ENCODE measurements around the gene SERAC1. TPM values are rescaled to one million over a fixed set of nuclear protein-coding genes. Genes with fewer than 3 reads are reported as not detected.

The SERAC1 gene
- total RNA-seq, 2 experiments from 2014 or later: 5.1 to 6.3 TPM

DNA sequence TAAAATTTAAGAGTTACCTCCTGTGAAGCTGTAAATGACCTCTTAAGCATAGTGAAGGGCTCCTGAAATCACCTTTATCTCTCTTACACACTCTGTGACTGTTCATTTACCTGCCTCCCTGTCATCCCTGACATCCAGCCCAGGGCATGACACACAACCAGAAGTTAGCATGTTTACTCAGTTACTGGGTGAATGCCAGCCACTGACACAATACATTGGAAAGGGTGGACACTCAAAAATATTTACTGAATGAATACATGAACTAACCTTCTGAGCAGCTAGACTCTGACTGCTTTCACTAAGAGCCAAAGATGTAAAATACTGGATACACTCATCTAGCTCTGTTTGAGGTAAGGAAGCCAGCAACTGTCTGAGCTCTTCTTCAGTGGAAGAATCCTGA, 25.3 kb downstream of the SERAC1 start:
- Mint-ChIP-seq H3K36me3 (peaks cover 11% of the 10 kb centered on the region), H3K4me3 (no peak overlapping the region), H3K27me3 (no peaks in the 10 kb centered on the region), H3K4me1 (peaks cover 6% of the 10 kb centered on the region), H3K9me3 (ENCODE audit: low read depth) (no peaks in the 10 kb centered on the region), H3K27ac (no peak overlapping the region)
- CTCF ChIA-PET: interaction anchor here (1.6 to 3.7 kb wide), 4 partner anchors 10 to 17 kb away, joined by 3 to 18 read pairs (median 4); no protein-coding TSS in a partner anchor
- DNase-seq (no peak), ATAC-seq (no peak)

DNA sequence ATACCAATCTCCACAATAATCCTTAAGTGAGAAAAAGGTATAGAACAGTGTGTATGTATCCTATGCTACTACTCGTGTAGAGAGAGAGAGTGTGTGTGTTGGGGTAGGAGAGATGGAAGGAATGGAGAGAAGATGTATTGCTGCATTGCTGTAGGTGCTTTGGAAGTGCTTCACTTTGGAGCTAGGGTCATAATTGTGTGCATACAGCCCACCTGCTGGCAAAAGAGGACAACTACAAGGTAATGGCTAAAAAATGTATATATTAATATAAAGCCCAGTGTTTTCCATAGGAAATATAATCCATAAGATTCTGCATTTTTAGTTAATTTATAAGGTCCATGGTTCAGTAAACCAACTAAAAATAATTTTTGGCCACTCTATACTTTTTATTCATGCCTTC, 36.1 kb downstream of the SERAC1 start:
- Mint-ChIP-seq H3K27ac (no peak overlapping the region), H3K27me3 (no peaks in the 10 kb centered on the region), H3K4me3 (no peak overlapping the region), H3K9me3 (ENCODE audit: low read depth) (no peaks in the 10 kb centered on the region), H3K36me3 (peaks cover 1% of the 10 kb centered on the region), H3K4me1 (no peaks in the 10 kb centered on the region)
- ATAC-seq (peak; percentile 68), DNase-seq (peak; percentile 45)
- CTCF ChIA-PET: interaction anchor here (0.9 to 3.8 kb wide), 6 partner anchors 9 to 372 kb away, joined by 3 to 18 read pairs (median 4); no protein-coding TSS in a partner anchor

DNA sequence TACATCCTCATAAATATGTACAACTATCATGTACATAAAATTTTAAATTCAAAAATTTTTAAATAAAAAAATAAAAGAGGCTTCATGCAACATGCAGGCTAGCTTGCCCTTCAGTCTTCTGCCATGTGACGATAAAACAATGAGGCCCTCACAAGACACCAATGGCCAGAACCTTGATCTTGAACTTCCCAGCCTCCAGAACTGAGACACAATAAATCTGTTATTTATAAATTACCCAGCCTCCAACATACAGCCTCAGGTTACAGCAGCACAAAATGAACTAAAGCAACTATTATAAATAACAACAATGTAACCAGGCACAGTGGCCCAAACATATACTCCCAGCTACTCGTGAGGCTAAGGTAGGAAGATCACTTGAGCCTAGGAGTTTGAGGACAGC, 42.8 kb downstream of the SERAC1 start:
- Mint-ChIP-seq H3K36me3 (peaks cover 14% of the 10 kb centered on the region), H3K4me3 (no peak overlapping the region), H3K4me1 (no peaks in the 10 kb centered on the region), H3K27me3 (no peaks in the 10 kb centered on the region), H3K27ac (no peak overlapping the region), H3K9me3 (ENCODE audit: low read depth) (no peaks in the 10 kb centered on the region)
- no peak for ATAC-seq
- CTCF ChIA-PET: interaction anchor here (1.1 kb wide), 1 partner anchor 18 kb away, joined by 3 read pairs; no protein-coding TSS in a partner anchor
- no peak for DNase-seq

DNA sequence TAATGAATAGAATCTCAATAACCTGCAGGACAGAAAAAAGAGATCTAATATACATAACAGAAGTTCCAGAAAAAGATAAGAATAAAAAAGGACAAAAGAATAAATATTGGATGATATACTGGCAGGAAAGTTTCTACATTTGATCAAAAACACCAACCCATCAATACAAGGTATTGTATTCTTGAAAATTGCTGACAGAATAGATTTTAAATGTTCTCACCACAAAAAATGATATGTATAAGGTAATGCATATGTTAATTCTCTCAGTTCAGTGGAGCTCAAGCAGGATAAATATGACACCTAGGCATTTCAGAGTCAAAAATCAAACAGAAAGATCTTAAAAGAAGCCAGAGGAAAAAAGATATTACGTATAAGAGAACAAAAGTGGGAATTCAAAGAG, 43.8 kb downstream of the SERAC1 start:
- ATAC-seq: no peak
- no peaks in the 10 kb centered on the region for H3K9me3 Mint-ChIP-seq (ENCODE audit: low read depth)
- peaks cover 14% of the 10 kb centered on the region for H3K36me3 Mint-ChIP-seq
- no peak overlapping the region for H3K27ac Mint-ChIP-seq
- CTCF ChIA-PET: no interaction called here
- DNase-seq: no peak
- H3K4me1 Mint-ChIP-seq: no peaks in the 10 kb centered on the region
- H3K27me3 Mint-ChIP-seq: no peaks in the 10 kb centered on the region
- no peak overlapping the region for H3K4me3 Mint-ChIP-seq

DNA sequence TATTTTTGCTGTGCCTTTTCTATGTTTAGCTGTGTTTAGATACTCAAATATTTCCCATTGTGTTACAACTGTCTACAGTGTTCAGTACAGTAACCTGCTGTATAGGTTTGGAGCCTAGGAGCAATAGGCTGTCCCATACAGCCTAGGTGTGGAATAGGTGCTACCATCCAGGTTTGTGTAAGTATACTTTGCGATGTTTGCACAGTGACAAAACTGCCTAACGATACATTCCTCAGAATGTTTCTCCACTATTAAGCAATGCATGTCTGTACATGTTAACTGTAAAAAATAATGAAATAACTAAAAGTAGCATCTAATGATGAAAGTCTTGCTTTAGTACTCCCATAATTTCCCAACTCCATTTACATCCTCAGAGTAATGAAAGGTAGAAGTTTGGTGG, 46.0 kb downstream of the SERAC1 start:
- H3K9me3 Mint-ChIP-seq (ENCODE audit: low read depth): no peaks in the 10 kb centered on the region
- H3K4me3 Mint-ChIP-seq: no peak overlapping the region
- no peaks in the 10 kb centered on the region for H3K27me3 Mint-ChIP-seq
- no peaks in the 10 kb centered on the region for H3K4me1 Mint-ChIP-seq
- ATAC-seq (no peak), DNase-seq (no peak)
- no peak overlapping the region for H3K27ac Mint-ChIP-seq
- peaks cover 14% of the 10 kb centered on the region for H3K36me3 Mint-ChIP-seq
- CTCF ChIA-PET: interaction anchor here (0.6 to 1.0 kb wide), 2 partner anchors 10 to 634 kb away, joined by 3 read pairs; no protein-coding TSS in a partner anchor

DNA sequence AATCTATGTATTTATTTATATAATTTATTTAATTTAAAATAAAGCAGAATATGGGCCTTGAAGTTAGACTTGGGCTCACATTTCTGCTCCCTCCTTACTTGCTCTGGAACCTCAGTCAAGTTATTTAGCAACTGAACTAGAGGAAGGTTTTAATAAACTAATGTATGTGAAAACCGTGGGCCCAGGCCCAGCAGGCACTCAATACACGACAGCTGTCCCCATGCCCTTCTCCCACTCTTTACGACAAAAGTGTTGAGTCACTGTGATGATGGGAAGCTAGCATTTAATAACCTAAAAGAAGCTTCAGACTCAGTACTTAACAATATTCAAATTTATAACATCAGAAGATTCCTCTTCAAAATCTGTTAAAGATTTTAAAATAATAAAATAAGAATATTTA, 46.7 kb downstream of the SERAC1 start:
- DNase-seq (no peak), ATAC-seq (no peak)
- Mint-ChIP-seq H3K27ac (no peak overlapping the region), H3K4me1 (no peaks in the 10 kb centered on the region), H3K9me3 (ENCODE audit: low read depth) (no peaks in the 10 kb centered on the region), H3K27me3 (no peaks in the 10 kb centered on the region), H3K36me3 (peaks cover 13% of the 10 kb centered on the region), H3K4me3 (no peak overlapping the region)
- CTCF ChIA-PET: interaction anchor here (0.6 to 1.1 kb wide), 2 partner anchors 10 to 634 kb away, joined by 3 read pairs; no protein-coding TSS in a partner anchor

DNA sequence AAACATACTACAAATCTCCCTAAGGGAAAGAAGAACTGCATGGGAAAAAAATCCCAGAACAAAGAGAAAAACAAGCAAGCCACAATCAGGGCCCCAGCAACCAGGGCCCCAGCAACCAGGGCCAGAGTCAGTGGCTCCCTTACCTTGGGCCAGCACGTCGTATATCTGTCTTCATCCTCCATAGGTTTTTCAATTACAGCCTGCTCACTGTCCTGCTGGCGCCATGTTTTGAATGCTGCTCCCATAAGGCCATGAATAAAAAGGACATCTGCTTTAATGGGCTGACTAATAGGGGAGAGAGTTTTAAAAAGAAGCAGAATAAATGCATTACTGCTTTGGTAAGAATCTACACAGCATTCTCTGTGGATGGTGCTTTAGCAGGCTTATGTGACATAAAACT, 49.2 kb downstream of the SERAC1 start:
- Mint-ChIP-seq H3K4me1 (no peaks in the 10 kb centered on the region), H3K27me3 (no peaks in the 10 kb centered on the region), H3K36me3 (peaks cover 6% of the 10 kb centered on the region), H3K4me3 (no peak overlapping the region), H3K27ac (no peak overlapping the region), H3K9me3 (ENCODE audit: low read depth) (no peaks in the 10 kb centered on the region)
- CTCF ChIA-PET: no interaction called here
- ATAC-seq (no peak), DNase-seq (no peak)

DNA sequence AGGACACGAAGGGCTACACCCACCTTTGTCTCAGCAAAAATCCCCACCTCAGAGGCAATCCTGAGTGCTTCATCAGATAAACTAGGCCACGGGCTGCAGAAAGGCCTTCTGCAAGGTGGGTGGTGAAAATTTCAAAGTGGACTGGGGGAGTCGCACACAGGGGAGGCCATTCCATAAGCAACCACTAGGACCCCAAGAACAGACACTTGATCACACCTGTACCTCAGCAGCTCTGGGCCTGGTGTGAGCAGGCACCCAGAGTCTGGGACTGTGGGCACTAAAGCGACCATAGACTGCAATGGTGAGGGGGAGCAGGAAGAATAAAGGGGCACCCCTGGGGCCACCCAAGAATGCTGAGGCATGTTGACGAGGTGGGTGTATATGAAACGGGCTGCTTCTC, 52.6 kb downstream of the SERAC1 start:
- DNase-seq (no peak), ATAC-seq (no peak)
- Mint-ChIP-seq H3K4me3 (no peak overlapping the region), H3K27me3 (no peaks in the 10 kb centered on the region), H3K27ac (no peak overlapping the region), H3K4me1 (no peaks in the 10 kb centered on the region), H3K9me3 (ENCODE audit: low read depth) (no peaks in the 10 kb centered on the region), H3K36me3 (peaks cover 2% of the 10 kb centered on the region)
- CTCF ChIA-PET: no interaction called here

DNA sequence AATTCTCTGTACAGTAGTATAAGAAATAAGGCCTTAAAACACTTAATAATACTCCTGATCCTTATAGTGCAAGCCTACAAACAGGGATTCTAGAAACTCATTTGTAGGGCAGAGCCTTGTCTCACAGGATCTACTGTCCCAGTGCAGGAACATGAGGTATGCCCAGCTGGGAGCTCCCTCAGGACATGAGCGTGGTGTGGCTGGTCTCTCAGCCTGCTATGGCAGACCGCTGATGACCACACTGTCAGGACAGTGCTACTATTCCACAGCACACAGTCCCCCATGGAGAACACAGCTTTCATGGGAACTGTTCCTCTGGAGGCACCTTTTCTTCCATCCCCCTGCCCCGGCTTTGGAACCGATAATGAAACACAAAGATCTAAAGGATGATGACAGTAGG, 53.0 kb downstream of the SERAC1 start:
- no peak for ATAC-seq
- Mint-ChIP-seq H3K4me1 (no peaks in the 10 kb centered on the region), H3K27me3 (no peaks in the 10 kb centered on the region), H3K4me3 (no peak overlapping the region), H3K36me3 (peaks cover 2% of the 10 kb centered on the region), H3K9me3 (ENCODE audit: low read depth) (no peaks in the 10 kb centered on the region), H3K27ac (no peak overlapping the region)
- no peak for DNase-seq
- CTCF ChIA-PET: no interaction called here

DNA sequence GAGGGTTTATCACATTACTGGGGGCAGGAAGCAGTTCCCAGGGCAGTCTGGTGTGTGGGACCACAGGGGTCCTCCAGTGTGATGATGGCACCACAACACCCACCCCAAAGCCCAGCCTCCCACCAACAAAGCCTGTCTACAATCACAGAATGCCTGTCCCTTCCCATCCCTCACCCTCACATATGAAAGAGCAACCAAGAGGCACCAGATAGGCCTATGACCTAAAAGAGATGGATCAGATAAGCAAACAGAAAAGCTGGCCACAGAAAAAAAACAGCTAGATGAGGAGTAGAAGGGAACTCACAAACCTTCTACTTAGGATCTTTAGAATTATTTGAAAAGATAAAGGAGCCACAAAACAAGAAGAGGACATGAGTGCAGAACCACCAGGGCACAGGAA, 54.3 kb downstream of the SERAC1 start:
- no peaks in the 10 kb centered on the region for H3K27me3 Mint-ChIP-seq
- H3K4me1 Mint-ChIP-seq: no peaks in the 10 kb centered on the region
- H3K36me3 Mint-ChIP-seq: peaks cover 9% of the 10 kb centered on the region
- ATAC-seq (no peak), DNase-seq (no peak)
- H3K27ac Mint-ChIP-seq: no peak overlapping the region
- CTCF ChIA-PET: interaction anchor here (1.0 to 1.6 kb wide), 2 partner anchors 12 to 87 kb away, joined by 3 read pairs; no protein-coding TSS in a partner anchor
- no peaks in the 10 kb centered on the region for H3K9me3 Mint-ChIP-seq (ENCODE audit: low read depth)
- no peak overlapping the region for H3K4me3 Mint-ChIP-seq

DNA sequence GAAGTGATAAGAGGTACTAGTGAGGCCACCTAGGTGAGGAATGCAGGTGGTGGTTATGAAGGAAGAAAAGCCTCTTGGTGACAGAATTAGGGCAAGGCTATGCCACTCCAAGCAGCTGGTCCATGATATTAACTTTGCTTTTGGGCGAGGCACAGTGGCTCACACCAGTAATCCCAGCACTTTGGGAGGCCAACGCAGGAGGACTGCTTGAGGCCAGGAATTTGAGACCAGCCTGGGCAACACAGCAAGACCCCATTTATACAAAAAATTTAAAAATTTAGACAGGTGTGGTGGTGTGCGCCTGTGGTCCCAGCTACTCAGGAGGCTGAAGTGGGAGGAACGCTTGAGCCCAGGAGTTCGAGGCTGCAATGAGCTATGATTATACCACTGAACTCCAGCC, 56.1 kb downstream of the SERAC1 start:
- Mint-ChIP-seq H3K27me3 (no peaks in the 10 kb centered on the region), H3K9me3 (ENCODE audit: low read depth) (no peaks in the 10 kb centered on the region), H3K36me3 (peaks cover 9% of the 10 kb centered on the region), H3K4me1 (no peaks in the 10 kb centered on the region), H3K27ac (no peak overlapping the region), H3K4me3 (no peak overlapping the region)
- ATAC-seq (no peak), DNase-seq (no peak)
- CTCF ChIA-PET: interaction anchor here (1.4 kb wide), 1 partner anchor 42 kb away, joined by 4 read pairs; no protein-coding TSS in a partner anchor

DNA sequence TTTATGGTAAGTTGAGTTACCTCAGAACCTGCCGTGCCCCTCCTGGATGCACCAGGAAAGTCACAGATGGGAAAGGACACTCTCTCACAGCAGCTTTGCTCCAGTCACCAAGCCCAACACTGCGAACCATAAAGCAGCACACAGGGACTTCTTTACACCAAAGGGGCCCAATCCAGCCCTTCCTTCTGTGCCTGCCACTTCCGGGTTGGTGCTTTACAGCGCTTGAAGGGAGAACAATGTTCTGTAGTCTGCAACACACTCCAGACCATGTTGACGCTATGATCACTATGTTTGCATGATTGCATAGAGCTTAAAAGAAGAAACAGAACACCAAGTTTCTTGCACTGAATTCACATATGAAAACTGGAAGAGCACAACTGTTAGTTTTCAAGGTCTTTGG, 57.1 kb downstream of the SERAC1 start:
- Mint-ChIP-seq H3K4me1 (no peaks in the 10 kb centered on the region), H3K9me3 (ENCODE audit: low read depth) (no peaks in the 10 kb centered on the region), H3K27me3 (no peaks in the 10 kb centered on the region), H3K4me3 (no peak overlapping the region), H3K27ac (no peak overlapping the region), H3K36me3 (peaks cover 9% of the 10 kb centered on the region)
- CTCF ChIA-PET: interaction anchor here (0.8 to 1.4 kb wide), 4 partner anchors 10 to 164 kb away, joined by 3 to 5 read pairs (median 4); no protein-coding TSS in a partner anchor
- DNase-seq: no peak
- ATAC-seq: no peak

DNA sequence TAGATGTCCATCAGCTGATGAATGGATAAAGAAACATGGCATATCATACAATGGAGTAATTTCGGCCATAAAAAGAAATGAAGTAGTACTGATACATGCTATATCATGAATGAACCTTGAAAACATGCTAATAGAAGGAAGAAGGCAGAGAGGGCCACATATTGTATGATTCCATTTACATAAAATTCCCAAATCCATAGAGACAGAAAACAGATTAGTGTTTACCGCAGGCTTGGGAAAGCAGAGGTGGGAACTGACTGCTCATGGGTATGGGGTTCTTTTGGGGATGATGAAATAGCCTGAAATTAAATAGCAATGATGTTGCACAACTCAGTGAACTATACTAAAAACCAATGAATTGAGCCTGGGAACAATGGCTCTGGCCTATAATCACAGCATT, 58.3 kb downstream of the SERAC1 start:
- H3K27ac Mint-ChIP-seq: no peak overlapping the region
- CTCF ChIA-PET: no interaction called here
- peaks cover 9% of the 10 kb centered on the region for H3K36me3 Mint-ChIP-seq
- H3K27me3 Mint-ChIP-seq: no peaks in the 10 kb centered on the region
- H3K9me3 Mint-ChIP-seq (ENCODE audit: low read depth): no peaks in the 10 kb centered on the region
- no peak overlapping the region for H3K4me3 Mint-ChIP-seq
- H3K4me1 Mint-ChIP-seq: no peaks in the 10 kb centered on the region
- DNase-seq: no peak
- no peak for ATAC-seq

DNA sequence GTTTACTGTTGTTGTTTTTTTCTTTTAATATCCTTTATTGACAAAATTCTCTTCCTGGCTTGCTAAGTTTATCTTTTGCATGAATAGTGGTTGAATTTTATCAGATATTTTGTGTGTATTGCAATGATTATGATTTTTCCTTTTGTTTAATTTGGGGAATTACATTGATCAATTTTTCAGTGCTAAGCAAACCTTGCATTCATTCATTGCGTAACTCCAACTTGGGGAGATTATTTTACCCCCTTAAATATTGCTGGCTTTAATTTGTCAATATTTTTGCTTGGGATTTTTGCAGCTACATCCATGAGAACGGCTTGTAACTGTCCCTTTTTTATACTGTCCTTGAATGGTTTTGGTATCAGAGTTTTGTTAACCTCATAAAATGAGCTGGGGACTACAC, 63.4 kb downstream of the SERAC1 start:
- no peaks in the 10 kb centered on the region for H3K9me3 Mint-ChIP-seq (ENCODE audit: low read depth)
- no peak for ATAC-seq
- no peak overlapping the region for H3K4me3 Mint-ChIP-seq
- no peak overlapping the region for H3K27ac Mint-ChIP-seq
- H3K4me1 Mint-ChIP-seq: no peaks in the 10 kb centered on the region
- no peaks in the 10 kb centered on the region for H3K27me3 Mint-ChIP-seq
- CTCF ChIA-PET: no interaction called here
- H3K36me3 Mint-ChIP-seq: peaks cover 14% of the 10 kb centered on the region
- DNase-seq: no peak

DNA sequence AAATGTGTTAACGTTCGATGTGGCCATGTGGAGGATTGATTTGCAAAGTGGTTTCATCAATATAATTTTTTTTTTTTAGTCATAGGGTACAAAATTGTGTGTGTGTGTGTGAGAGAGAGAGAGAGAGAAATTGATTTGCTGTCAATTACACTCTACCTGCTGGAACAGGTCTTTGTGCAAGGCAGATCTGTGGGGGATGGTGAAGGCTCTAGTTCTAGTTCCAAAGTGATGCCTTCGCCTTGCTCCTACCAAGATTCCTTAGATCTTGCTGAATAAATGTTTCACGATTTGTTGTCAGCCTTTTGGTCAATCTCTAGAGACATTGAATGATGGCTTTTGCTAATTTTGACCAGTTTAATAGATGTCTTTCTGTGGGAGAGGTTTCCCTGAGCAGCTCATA, 64.8 kb downstream of the SERAC1 start:
- Mint-ChIP-seq H3K4me3 (no peak overlapping the region), H3K4me1 (no peaks in the 10 kb centered on the region), H3K36me3 (peaks cover 9% of the 10 kb centered on the region), H3K27me3 (no peaks in the 10 kb centered on the region), H3K9me3 (ENCODE audit: low read depth) (no peaks in the 10 kb centered on the region), H3K27ac (no peak overlapping the region)
- CTCF ChIA-PET: no interaction called here
- ATAC-seq (no peak), DNase-seq (no peak)

Measured in activated CD8-positive, alpha-beta memory T cell treated with anti-CD3 and anti-CD28 coated beads, Interleukin-2, amount 10 ng/mL, durations not matched to agents 7 days and 5 days (primary cell).